Upper lobe of left lung (tissue), 4 donors: Measurements from ENCODE around the gene EPHB1.

Source experiments
- CTCF ChIP-seq, 6 experiments: fragments of 450-650 bp in 4 of 6; fragments of 200-600 bp in 2 of 6; sonication (generic) in 2 of 6; IDR thresholded peaks; one replicate each; pipeline ENCODE4 v1.5.1; 2016 to 2019; ENCODE audit warnings: antibody characterized with exemption in 6 of 6
- EP300 ChIP-seq, 4 donors: sonication (generic); formaldehyde crosslinking; IDR thresholded peaks; one replicate each; pipeline ENCODE4 v1.5.1; 2017; ENCODE audit warnings: antibody characterized with exemption in 4 of 4, control low read depth in 2 of 4
- POLR2AphosphoS5 ChIP-seq, 2 donors: sonication (generic); formaldehyde crosslinking; IDR thresholded peaks; one replicate each; pipeline ENCODE4 v1.5.1; 2017; ENCODE audit warnings: antibody characterized with exemption in 2 of 2

- TF ChIP-seq CTCF (IDR thresholded peaks at IDR 0.05) (no peak), EP300 (IDR thresholded peaks at IDR 0.05) (no peak), POLR2AphosphoS5 (IDR thresholded peaks at IDR 0.05) (no peak)
These were observed 421.6 kb downstream of the EPHB1 start for GRCh38 chr3:135216659-135217058.
